Type B pancreatic cell (in vitro differentiated cells): ENCODE results near the gene KRTAP10-10. TPM values are rescaled to one million over a fixed set of nuclear protein-coding genes. Genes with fewer than 3 reads are reported as not detected.

Experiments used
- DNase-seq: peaks from one replicate; pipeline ENCODE4 v3.0.0; 2021; ENCODE audit warnings: mixed read lengths; ENCODE audit not compliant: unreplicated experiment; ENCODE audit errors: extremely low spot score
- H3K27ac Mint-ChIP-seq: 2 replicates; pipeline ENCODE4 v1.8.0; 2021; ENCODE audit warnings: mild to moderate bottlenecking, mixed read lengths
- H3K27me3 Mint-ChIP-seq: 2 replicates; pipeline ENCODE4 v1.8.0; 2021; ENCODE audit warnings: mixed read lengths
- H3K36me3 Mint-ChIP-seq: 2 replicates; pipeline ENCODE4 v1.8.0; 2021; ENCODE audit warnings: mixed read lengths
- H3K4me1 Mint-ChIP-seq: one replicate; pipeline ENCODE4 v1.8.0; 2021; ENCODE audit warnings: mixed read lengths; ENCODE audit not compliant: unreplicated experiment
- H3K4me3 Mint-ChIP-seq: 2 replicates; pipeline ENCODE4 v1.8.0; 2021; ENCODE audit warnings: mild to moderate bottlenecking, mixed read lengths
- H3K9me3 Mint-ChIP-seq: 2 replicates; pipeline ENCODE4 v1.8.0; 2021; ENCODE audit warnings: mixed read lengths
- CTCF ChIP-seq: fragments of 200-600 bp; sonication (generic); conservative IDR thresholded peaks from 2 replicates; pipeline ENCODE4 v1.5.0; 2021; ENCODE audit warnings: antibody characterized with exemption, mild to moderate bottlenecking
- total RNA-seq: library from RNA; stranded (reverse); gene quantifications from 2 replicates; pipeline ENCODE4 v1.2.1, GENCODE V29; 2021; ENCODE audit warnings: low replicate concordance

Gene KRTAP10-10
- total RNA-seq, 1 donor from 2014 or later: not detected

DNA sequence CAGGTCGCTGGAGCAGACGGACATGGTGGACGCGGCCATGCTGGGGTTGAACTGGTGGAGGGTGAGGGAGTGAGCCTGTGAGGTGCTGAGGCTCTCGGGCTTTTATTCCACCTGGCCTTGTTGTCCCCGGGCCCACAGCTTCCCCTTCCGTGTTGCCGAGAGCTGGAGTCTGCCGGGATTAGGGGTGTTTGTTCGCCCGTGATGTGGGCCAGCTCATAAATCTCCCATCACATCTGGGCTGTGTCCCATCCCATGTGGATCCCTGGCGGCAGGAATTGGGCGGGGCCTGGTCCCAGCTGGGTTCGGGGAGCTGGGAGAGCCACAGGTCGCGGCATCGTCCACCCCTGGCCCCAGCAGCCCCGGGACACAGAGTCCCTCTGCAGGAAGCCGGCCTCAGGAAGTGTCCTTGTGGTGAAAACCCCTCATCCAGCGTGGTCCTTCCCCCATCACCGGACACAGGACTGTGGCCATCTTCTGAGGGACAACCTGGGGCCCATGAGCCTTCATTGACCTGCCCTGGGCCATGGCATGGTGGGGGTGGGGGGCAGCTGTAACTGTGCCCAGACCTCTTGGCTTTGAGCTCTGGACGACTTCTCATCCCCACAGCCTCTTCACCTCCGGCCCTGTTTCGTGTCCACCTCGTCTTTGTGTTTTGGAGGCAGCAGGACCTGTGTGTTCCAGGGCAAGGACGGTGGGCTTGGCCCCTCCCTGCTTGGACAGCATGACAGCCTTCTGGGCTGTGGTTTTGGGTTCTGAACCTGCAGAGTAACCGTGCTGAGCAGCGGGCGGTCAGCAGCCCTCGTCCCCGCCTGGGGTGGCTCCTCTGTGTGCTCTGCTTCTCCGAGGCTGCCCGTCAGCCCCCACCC lies 44.5 kb upstream of the KRTAP10-10 start, which contains the start of gene KRTAP10-6:
TSS of gene KRTAP10-6 (minus strand) at position 60 of the 866 bp plus-strand sequence. CDS start at position 39, 21 bp downstream.
- Mint-ChIP-seq H3K4me1 (peaks cover 8% of the 10 kb centered on the region), H3K27ac (peak within 1 kb of the TSS; percentile 42), H3K9me3 (peaks cover under 1% of the 10 kb centered on the region), H3K27me3 (peaks cover 8% of the 10 kb centered on the region), H3K36me3 (no peaks in the 10 kb centered on the region), H3K4me3 (no peak within 1 kb of the TSS)
- DNase-seq: peak; percentile 66
- TF ChIP-seq CTCF: no peak

DNA sequence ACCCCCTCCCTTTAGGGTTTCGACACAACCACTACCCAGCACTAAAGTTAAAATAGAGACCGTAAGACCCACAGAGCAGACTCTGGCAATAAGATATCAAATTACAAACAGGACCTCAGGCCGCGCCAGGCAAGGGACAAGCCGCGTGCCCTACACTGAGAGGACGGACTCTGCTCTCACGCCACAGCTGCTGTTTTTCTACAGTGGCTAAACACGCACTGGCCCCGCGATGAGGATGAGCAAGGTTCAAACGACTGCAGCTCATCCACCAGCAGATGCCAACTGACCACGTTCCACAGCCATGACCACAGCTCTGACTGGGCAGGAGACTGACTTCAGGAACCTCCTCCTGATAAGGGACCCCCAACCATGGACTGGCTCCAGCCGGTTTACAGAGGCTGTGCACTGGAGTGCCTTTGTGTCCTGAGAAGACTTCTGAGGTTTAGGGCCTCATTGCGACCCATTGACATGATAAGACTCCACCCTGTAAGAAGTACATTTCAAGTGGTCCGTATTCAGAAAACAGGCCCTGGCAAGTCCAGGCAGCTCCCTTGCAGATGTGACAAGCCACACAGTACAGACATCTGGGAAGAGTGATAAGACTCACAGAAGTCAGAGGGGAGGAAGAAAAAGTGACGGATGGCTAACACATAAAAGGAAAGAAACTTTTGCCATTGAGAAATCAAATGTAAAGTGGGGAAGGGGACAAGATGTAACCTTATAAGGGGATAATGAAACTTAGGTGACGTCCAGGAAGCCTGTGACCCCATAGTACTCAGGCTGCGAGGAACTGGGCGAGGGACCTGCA lies 43.4 kb upstream of the KRTAP10-10 start:
- H3K27me3 Mint-ChIP-seq: peaks cover 3% of the 10 kb centered on the region
- no peaks in the 10 kb centered on the region for H3K36me3 Mint-ChIP-seq
- no peak overlapping the region for H3K4me3 Mint-ChIP-seq
- H3K4me1 Mint-ChIP-seq: peaks cover 12% of the 10 kb centered on the region
- H3K27ac Mint-ChIP-seq: peak overlapping the region; percentile 67
- DNase-seq: no peak
- TF ChIP-seq CTCF: no peak
- H3K9me3 Mint-ChIP-seq: peaks cover 12% of the 10 kb centered on the region

GRCh38 chr21:44594406-44594916 lies 42.7 kb upstream of the KRTAP10-10 start:
- peaks cover 13% of the 10 kb centered on the region for H3K9me3 Mint-ChIP-seq
- peaks cover 12% of the 10 kb centered on the region for H3K4me1 Mint-ChIP-seq
- H3K27me3 Mint-ChIP-seq: peaks cover 3% of the 10 kb centered on the region
- no peak for TF ChIP-seq CTCF
- no peaks in the 10 kb centered on the region for H3K36me3 Mint-ChIP-seq
- no peak overlapping the region for H3K4me3 Mint-ChIP-seq
- no peak for DNase-seq
- H3K27ac Mint-ChIP-seq: peak overlapping the region; percentile 67

DNA sequence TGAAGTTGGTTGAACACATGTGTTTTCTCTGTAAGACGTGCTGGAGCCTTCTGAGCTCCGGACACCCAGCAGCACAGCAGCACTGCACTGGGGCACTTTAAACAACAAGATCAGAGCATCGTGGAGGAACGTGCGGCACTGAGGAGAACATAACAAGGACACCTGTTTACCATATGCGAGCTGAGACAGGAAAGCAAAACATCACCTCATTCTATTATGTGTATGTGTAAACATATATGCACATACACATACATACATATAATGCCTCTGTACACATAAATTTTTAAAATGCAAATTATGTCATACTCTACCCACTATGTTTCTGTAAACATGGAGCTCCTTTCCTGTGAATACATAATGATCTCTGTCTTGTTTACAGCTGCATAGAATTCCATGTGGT lies 41.6 kb upstream of the KRTAP10-10 start:
- DNase-seq: no peak
- Mint-ChIP-seq H3K4me1 (peaks cover 12% of the 10 kb centered on the region), H3K4me3 (no peak overlapping the region), H3K36me3 (no peaks in the 10 kb centered on the region), H3K9me3 (peaks cover 13% of the 10 kb centered on the region), H3K27ac (no peak overlapping the region), H3K27me3 (peaks cover 3% of the 10 kb centered on the region)
- TF ChIP-seq CTCF: no peak

GRCh38 chr21:44596068-44596725 lies 41.0 kb upstream of the KRTAP10-10 start:
- no peak overlapping the region for H3K4me3 Mint-ChIP-seq
- DNase-seq: no peak
- no peak for TF ChIP-seq CTCF
- peaks cover 13% of the 10 kb centered on the region for H3K9me3 Mint-ChIP-seq
- H3K4me1 Mint-ChIP-seq: peaks cover 12% of the 10 kb centered on the region
- peaks cover 3% of the 10 kb centered on the region for H3K27me3 Mint-ChIP-seq
- no peak overlapping the region for H3K27ac Mint-ChIP-seq
- H3K36me3 Mint-ChIP-seq: no peaks in the 10 kb centered on the region
